Coronary artery (tissue), 2 donors: Measurements from ENCODE around the gene UBXN1.
A peak's percentile ranks its signal among the peaks of the same experiment; 100 is the strongest.
"Not testable (repeated sequence)": the region's sequence is repeated elsewhere in the genome, so short reads cannot be mapped to it uniquely, and the experiment has no call there.

ENCODE experiments used
- DNase-seq: peaks from one replicate; pipeline ENCODE4 v3.0.0-alpha.2; 2017; ENCODE audit warnings: low spot score
- H3K27ac ChIP-seq, 2 donors: fragments of 200-600 bp; sonication (generic); one replicate each; pipeline ENCODE4 v1.5.1; 2016 to 2019
- H3K4me3 ChIP-seq: fragments of 200-600 bp; sonication (generic); 2 replicates; pipeline ENCODE4 v1.5.1; 2016; ENCODE audit warnings: mild to moderate bottlenecking, moderate library complexity
- CTCF ChIP-seq: fragments of 200-600 bp; sonication (generic); IDR thresholded peaks from one replicate; pipeline ENCODE4 v1.5.1; 2019; ENCODE audit warnings: antibody characterized with exemption

The UBXN1 gene

GRCh38 chr11:62680825-62681240 lies 2.0 kb upstream of the UBXN1 start:
- no peak for DNase-seq
- peak overlapping the region in 1 of 2 donors; percentile 30 for H3K27ac ChIP-seq
- H3K4me3 ChIP-seq: no peak overlapping the region
- TF ChIP-seq CTCF: no peak

GRCh38 chr11:62678433-62678769 lies 472 bp downstream of the UBXN1 start:
- TF ChIP-seq CTCF: no peak
- Histone ChIP-seq H3K27ac (peak overlapping the region; percentile 84 to 89), H3K4me3 (peak overlapping the region; percentile 87)
- DNase-seq: no peak

- Histone ChIP-seq H3K4me3 (peak overlapping the region; percentile 87), H3K27ac (no peak overlapping the region)
- DNase-seq: no peak
- no peak for TF ChIP-seq CTCF
Observed at GRCh38 chr11:62677714-62678113, 1.2 kb downstream of the UBXN1 start.

- Histone ChIP-seq H3K27ac (no peak overlapping the region), H3K4me3 (no peak overlapping the region)
- DNase-seq: no peak
- TF ChIP-seq CTCF: no peak
Observed at GRCh38 chr11:62677156-62677555, 1.7 kb downstream of the UBXN1 start.

- no peak overlapping the region for H3K4me3 ChIP-seq
- DNase-seq: no peak
- TF ChIP-seq CTCF: no peak
- no peak overlapping the region for H3K27ac ChIP-seq
Observed at GRCh38 chr11:62676698-62677097, 2.2 kb downstream of the UBXN1 start.

GRCh38 chr11:62675415-62675814 lies 3.5 kb downstream of the UBXN1 start:
- H3K4me3 ChIP-seq, H3K27ac ChIP-seq, DNase-seq: not testable (repeated sequence)

GRCh38 chr11:62673196-62673525 lies 5.7 kb downstream of the UBXN1 start:
- no peak for DNase-seq
- peak overlapping the region; percentile 89 for H3K4me3 ChIP-seq
- no peak for TF ChIP-seq CTCF
- H3K27ac ChIP-seq: no peak overlapping the region
